HG02798 (cell line): ENCODE measurements around the gene RELT.

Experiments
- ATAC-seq: cut with Tn5 transposase; IDR thresholded peaks from one replicate; pipeline ENCODE4 v1.9.1; 2021; ENCODE audit warnings: mild to moderate bottlenecking; ENCODE audit not compliant: unreplicated experiment, poor library complexity

RELT gene

GRCh38 chr11:73372375-73372993 lies 3.7 kb upstream of the RELT start:
- no peak for ATAC-seq

GRCh38 chr11:73374151-73374550 lies 2.0 kb upstream of the RELT start:
- no peak for ATAC-seq

- no peak for ATAC-seq
These were observed 404 bp upstream of the RELT start for GRCh38 chr11:73375830-73376159.

GRCh38 chr11:73376803-73377629 lies 817 bp downstream of the RELT start:
- ATAC-seq, result peak; percentile 17

GRCh38 chr11:73379189-73379880 lies 3.1 kb downstream of the RELT start:
- no peak for ATAC-seq

GRCh38 chr11:73380331-73380730 lies 4.1 kb downstream of the RELT start:
- no peak for ATAC-seq

GRCh38 chr11:73380897-73381410 lies 4.8 kb downstream of the RELT start:
- ATAC-seq, result no peak

- ATAC-seq, result no peak
These were observed 5.4 kb downstream of the RELT start for GRCh38 chr11:73381589-73381988.

GRCh38 chr11:73382183-73382582 lies 6.0 kb downstream of the RELT start:
- no peak for ATAC-seq

GRCh38 chr11:73382747-73383146 lies 6.5 kb downstream of the RELT start:
- no peak for ATAC-seq

- ATAC-seq, result no peak
These were observed 7.3 kb downstream of the RELT start for GRCh38 chr11:73383249-73384124.

GRCh38 chr11:73384125-73384441 lies 7.9 kb downstream of the RELT start:
- ATAC-seq, result no peak

- ATAC-seq, result no peak
These were observed 8.3 kb downstream of the RELT start for GRCh38 chr11:73384531-73384871.

GRCh38 chr11:73384872-73385689 lies 8.9 kb downstream of the RELT start:
- peak; percentile 46 for ATAC-seq

- ATAC-seq, result no peak
These were observed 9.8 kb downstream of the RELT start for GRCh38 chr11:73386016-73386415.

GRCh38 chr11:73386546-73386945 lies 10.3 kb downstream of the RELT start:
- ATAC-seq, result no peak

- no peak for ATAC-seq
These were observed 11.5 kb downstream of the RELT start for GRCh38 chr11:73387594-73388264.

- no peak for ATAC-seq
These were observed 12.3 kb downstream of the RELT start for GRCh38 chr11:73388265-73389133.
